Activated T-helper 17 cell treated with anti-CD3 and anti-CD28 coated beads, Interleukin-2, amount 50 U/mL, for 72 hours (primary cell): ENCODE results near the gene SOX6. TPM values are rescaled to one million over a fixed set of nuclear protein-coding genes. Genes with fewer than 3 reads are reported as not detected.
"Not testable (repeated sequence)": the region's sequence is repeated elsewhere in the genome, so short reads cannot be mapped to it uniquely, and the experiment has no call there.

Source experiments
- ATAC-seq: fragments of 150-1000 bp; cut with Tn5 transposase; replicated peaks from 2 replicates; pipeline ENCODE4 v1.10.0; 2021; ENCODE audit warnings: mild to moderate bottlenecking, moderate library complexity
- H3K27ac Mint-ChIP-seq: one replicate; pipeline ENCODE4 v1.8.0; 2022; ENCODE audit warnings: mixed read lengths
- H3K27me3 Mint-ChIP-seq: one replicate; pipeline ENCODE4 v1.8.0; 2022; ENCODE audit warnings: mixed read lengths
- H3K36me3 Mint-ChIP-seq: one replicate; pipeline ENCODE4 v1.8.0; 2022; ENCODE audit warnings: low read depth, mild to moderate bottlenecking, mixed read lengths
- H3K4me1 Mint-ChIP-seq: one replicate; pipeline ENCODE4 v1.8.0; 2022; ENCODE audit warnings: mixed read lengths
- H3K4me3 Mint-ChIP-seq: one replicate; pipeline ENCODE4 v1.8.0; 2022; ENCODE audit warnings: mild to moderate bottlenecking, mixed read lengths
- H3K9me3 Mint-ChIP-seq: one replicate; pipeline ENCODE4 v1.8.0; 2022; ENCODE audit warnings: mixed read lengths
- total RNA-seq, 2 donors: library from RNA; stranded (reverse); gene quantifications; one replicate each; pipeline ENCODE4 v1.2.3, GENCODE V29; 2022

SOX6 gene
- total RNA-seq, 2 donors from 2014 or later, result 0.11 TPM; not detected in 1

DNA sequence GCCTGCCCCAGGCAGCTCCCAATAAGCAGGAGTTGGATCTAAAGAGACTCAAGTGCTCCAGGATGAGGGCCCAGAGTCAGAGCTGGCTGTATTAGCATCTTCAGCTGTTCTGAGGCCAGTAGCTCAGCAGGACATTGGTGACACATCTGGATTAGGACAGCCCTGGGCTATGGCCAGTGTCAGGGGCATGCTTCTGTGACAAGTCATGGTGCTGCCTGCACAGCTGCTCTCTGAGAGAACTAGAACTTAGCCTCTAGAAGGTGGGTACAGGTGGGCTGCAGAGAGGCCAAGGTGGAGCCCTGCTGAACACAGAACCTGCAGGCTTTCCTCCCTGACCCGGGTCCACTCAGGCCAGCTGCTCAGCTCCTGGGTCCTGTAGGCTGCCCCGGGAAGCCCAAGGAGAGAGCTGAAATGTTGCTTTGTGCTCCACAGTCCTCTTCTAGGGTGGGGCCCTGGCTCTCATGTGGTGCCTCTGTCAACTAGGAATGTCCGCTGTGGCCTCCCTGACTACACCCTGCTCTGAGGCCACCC is 426.9 kb downstream of the SOX6 start:
- peaks cover 7% of the 10 kb centered on the region for H3K27me3 Mint-ChIP-seq
- H3K27ac Mint-ChIP-seq, result no peak overlapping the region
- no peaks in the 10 kb centered on the region for H3K36me3 Mint-ChIP-seq
- H3K9me3 Mint-ChIP-seq, result peaks cover 5% of the 10 kb centered on the region
- ATAC-seq, result no peak
- no peaks in the 10 kb centered on the region for H3K4me1 Mint-ChIP-seq
- no peak overlapping the region for H3K4me3 Mint-ChIP-seq

DNA sequence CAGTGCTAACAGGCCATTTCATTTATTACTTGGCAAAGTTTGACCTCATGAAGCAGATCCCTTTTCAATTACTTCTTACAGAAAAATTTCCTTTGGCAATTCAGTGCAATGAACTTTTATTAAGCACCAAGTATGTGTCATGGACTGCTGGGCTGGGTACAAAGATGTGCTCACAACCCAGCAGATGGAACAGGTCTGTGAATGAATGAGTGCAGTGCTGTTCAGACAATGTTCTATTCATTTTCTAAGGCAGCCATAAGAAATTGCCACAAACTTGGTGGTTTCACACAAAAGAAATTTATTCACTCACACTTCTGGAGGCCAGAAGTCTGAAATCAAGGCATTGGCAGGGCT is 428.5 kb downstream of the SOX6 start:
- H3K4me3 Mint-ChIP-seq, result no peak overlapping the region
- no peak overlapping the region for H3K27ac Mint-ChIP-seq
- ATAC-seq, result no peak
- H3K27me3 Mint-ChIP-seq, result peaks cover 3% of the 10 kb centered on the region
- no peaks in the 10 kb centered on the region for H3K36me3 Mint-ChIP-seq
- no peaks in the 10 kb centered on the region for H3K4me1 Mint-ChIP-seq
- H3K9me3 Mint-ChIP-seq, result peaks cover 5% of the 10 kb centered on the region

DNA sequence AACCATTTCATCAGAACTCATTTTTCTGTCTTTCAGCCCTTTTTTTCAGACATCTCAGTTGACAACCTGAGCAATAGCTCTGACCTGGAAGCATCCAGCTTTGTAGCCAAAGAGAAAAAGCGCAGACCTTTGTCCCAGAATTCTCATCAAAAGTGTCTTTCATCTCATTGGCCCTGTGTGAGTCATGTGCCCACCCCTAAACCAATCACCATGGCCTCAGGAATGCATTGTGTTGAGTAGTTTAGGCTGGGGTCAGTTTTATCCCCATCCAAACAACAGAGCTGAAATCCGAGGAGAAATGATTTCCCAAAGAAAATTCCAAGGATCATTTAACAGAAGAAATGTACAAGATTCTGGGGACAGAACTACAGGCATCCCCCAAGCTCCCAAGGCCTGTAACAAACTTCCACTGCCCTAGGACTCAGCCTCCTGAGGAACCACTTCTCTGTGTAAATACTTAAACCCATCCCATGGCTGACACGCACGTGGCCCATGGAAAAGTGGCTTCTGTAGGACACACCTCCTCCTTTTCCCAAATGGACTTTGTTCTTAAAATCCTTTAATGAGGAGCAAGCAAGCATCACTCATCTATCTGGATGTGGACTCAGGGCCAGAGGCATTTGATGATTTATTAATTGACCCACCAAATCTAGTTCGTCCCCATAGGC is 429.0 kb downstream of the SOX6 start:
- Mint-ChIP-seq H3K9me3 (peaks cover 5% of the 10 kb centered on the region), H3K27me3 (peaks cover 3% of the 10 kb centered on the region), H3K27ac (no peak overlapping the region), H3K4me3 (no peak overlapping the region), H3K4me1 (no peaks in the 10 kb centered on the region), H3K36me3 (no peaks in the 10 kb centered on the region)
- no peak for ATAC-seq

DNA sequence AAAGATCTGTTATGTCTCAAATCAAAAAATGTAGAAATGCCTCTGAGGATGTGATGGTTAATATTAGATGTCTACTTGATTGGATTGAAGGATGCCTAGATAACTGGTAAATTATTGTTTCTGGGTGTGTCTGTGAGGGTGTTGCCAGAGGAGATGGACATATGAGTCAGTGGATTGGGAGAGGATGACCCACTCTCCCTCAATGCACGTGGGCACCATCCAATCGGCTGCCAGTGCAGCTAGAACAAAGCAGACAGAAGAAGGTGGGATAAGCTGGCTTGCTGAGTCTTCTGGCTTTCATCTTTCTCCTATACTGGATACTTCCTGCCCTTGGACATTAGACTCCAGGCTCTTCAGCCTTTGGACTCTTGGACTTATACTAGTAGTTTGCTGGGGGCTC is 430.3 kb downstream of the SOX6 start:
- Mint-ChIP-seq H3K27me3 (peaks cover 5% of the 10 kb centered on the region), H3K36me3 (no peaks in the 10 kb centered on the region), H3K27ac (no peak overlapping the region), H3K4me1 (no peaks in the 10 kb centered on the region), H3K9me3 (no peaks in the 10 kb centered on the region), H3K4me3 (no peak overlapping the region)
- no peak for ATAC-seq

DNA sequence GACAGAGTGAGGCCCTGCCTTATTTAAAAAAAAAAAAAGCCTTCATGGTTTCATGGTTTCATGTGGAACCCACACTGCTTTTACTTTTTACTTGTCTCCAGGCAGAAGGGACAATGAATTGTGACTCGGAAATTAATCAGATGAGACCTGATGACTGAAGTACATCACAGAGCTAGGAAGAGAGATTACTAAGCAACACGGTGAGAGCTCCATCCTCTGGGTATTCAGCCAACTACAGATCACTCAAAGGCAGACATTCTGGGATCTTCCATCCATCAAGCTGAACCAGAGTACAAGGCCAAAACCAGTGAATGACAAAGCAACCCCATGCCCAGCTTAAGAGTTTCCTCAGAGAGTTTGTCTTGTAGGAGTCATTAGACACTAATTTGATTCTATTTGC is 433.2 kb downstream of the SOX6 start:
- Mint-ChIP-seq H3K4me3 (no peak overlapping the region), H3K27ac (no peak overlapping the region), H3K36me3 (no peaks in the 10 kb centered on the region), H3K4me1 (no peaks in the 10 kb centered on the region), H3K9me3 (no peaks in the 10 kb centered on the region), H3K27me3 (peaks cover 9% of the 10 kb centered on the region)
- no peak for ATAC-seq

GRCh38 chr11:15922745-15923144 is 433.6 kb downstream of the SOX6 start:
- not testable (repeated sequence) for H3K9me3 Mint-ChIP-seq, H3K4me1 Mint-ChIP-seq, H3K4me3 Mint-ChIP-seq, ATAC-seq, H3K27ac Mint-ChIP-seq, H3K27me3 Mint-ChIP-seq, H3K36me3 Mint-ChIP-seq

DNA sequence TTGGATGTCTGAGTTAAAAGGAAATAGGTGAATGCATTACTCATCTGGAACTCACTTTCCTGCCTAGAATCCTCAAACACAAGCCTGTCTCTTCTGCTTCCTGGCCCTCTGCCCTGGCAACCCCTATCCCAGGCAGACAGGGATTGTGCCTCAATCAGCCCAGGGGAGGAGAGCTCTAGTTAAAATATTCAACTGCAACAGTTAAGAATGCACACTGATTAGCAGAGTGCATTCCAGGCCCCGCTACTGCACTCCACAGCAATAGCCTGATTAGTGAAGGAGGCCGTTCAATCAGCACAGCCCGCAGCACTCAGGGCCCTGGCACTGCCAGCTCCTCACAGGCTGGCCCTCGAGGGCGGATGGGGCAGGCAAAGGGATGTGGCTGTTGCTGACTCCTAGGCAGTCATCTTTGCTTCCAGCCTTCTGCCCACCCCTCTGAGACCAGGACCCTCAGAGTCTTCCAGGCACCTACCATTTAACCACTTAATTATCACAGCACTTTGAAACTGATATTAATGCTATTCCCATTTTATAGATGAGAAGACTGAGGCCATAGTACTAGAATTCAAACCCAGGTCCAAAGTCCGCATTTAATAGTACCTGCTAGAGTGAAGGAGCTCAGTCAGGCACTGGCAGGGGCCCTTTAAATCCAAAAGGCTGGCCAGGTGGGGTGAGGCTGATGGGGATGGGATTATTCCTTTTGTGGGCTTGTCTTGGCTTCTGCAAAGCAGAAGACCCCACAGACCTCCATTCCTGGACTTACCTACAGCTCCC is 435.3 kb downstream of the SOX6 start:
- H3K27me3 Mint-ChIP-seq, result peaks cover 9% of the 10 kb centered on the region
- no peak overlapping the region for H3K27ac Mint-ChIP-seq
- no peaks in the 10 kb centered on the region for H3K9me3 Mint-ChIP-seq
- H3K36me3 Mint-ChIP-seq, result no peaks in the 10 kb centered on the region
- no peak for ATAC-seq
- no peak overlapping the region for H3K4me3 Mint-ChIP-seq
- H3K4me1 Mint-ChIP-seq, result no peaks in the 10 kb centered on the region

DNA sequence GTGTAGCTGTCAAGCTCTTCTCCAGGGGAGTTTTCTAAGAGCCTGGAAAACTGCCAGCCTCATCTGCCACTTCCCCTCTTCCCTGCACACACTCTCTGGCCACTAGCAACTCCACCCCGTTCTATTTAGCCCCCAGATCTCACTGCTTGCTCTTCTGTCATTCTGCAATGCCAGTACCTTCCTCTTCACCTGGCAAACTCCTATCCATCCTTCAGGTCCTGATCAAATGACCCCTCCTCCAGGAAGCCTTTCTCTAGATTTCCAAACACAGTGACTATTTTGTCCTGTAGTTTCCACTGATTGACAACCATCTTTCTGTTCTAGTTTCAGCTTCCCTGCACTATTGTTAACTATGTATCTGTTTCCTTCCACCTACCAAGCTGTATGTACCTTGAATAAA is 437.7 kb downstream of the SOX6 start:
- H3K4me1 Mint-ChIP-seq, result no peaks in the 10 kb centered on the region
- no peaks in the 10 kb centered on the region for H3K36me3 Mint-ChIP-seq
- no peak for ATAC-seq
- H3K9me3 Mint-ChIP-seq, result no peaks in the 10 kb centered on the region
- no peak overlapping the region for H3K27ac Mint-ChIP-seq
- peaks cover 9% of the 10 kb centered on the region for H3K27me3 Mint-ChIP-seq
- H3K4me3 Mint-ChIP-seq, result no peak overlapping the region

GRCh38 chr11:15918212-15918611 is 438.1 kb downstream of the SOX6 start:
- Mint-ChIP-seq H3K27ac (no peak overlapping the region), H3K27me3 (peaks cover 9% of the 10 kb centered on the region), H3K36me3 (no peaks in the 10 kb centered on the region), H3K4me3 (no peak overlapping the region), H3K4me1 (no peaks in the 10 kb centered on the region), H3K9me3 (no peaks in the 10 kb centered on the region)
- no peak for ATAC-seq
